Rectal smooth muscle tissue (tissue), 1 donor: ENCODE measurements around the gene GPBP1.
"Not testable (repeated sequence)": the region's sequence is repeated elsewhere in the genome, so short reads cannot be mapped to it uniquely, and the experiment has no call there.

Experiments
- H3K27ac ChIP-seq: one replicate; pipeline ENCODE4 v1.7.0; 2013; ENCODE audit warnings: low read depth, low read length, inconsistent platforms
- H3K27me3 ChIP-seq: one replicate; pipeline ENCODE4 v1.7.0; 2013; ENCODE audit warnings: low read length; ENCODE audit not compliant: control insufficient read depth, insufficient read depth
- H3K36me3 ChIP-seq: one replicate; pipeline ENCODE4 v1.7.0; 2013; ENCODE audit warnings: low read length; ENCODE audit not compliant: control insufficient read depth, insufficient read depth
- H3K4me1 ChIP-seq: one replicate; pipeline ENCODE4 v1.7.0; 2013; ENCODE audit warnings: low read length; ENCODE audit not compliant: control insufficient read depth, insufficient read depth
- H3K4me3 ChIP-seq: one replicate; pipeline ENCODE4 v1.7.0; 2013; ENCODE audit warnings: low read length
- H3K9ac ChIP-seq: one replicate; pipeline ENCODE4 v1.7.0; 2013; ENCODE audit warnings: low read length

The GPBP1 gene

DNA sequence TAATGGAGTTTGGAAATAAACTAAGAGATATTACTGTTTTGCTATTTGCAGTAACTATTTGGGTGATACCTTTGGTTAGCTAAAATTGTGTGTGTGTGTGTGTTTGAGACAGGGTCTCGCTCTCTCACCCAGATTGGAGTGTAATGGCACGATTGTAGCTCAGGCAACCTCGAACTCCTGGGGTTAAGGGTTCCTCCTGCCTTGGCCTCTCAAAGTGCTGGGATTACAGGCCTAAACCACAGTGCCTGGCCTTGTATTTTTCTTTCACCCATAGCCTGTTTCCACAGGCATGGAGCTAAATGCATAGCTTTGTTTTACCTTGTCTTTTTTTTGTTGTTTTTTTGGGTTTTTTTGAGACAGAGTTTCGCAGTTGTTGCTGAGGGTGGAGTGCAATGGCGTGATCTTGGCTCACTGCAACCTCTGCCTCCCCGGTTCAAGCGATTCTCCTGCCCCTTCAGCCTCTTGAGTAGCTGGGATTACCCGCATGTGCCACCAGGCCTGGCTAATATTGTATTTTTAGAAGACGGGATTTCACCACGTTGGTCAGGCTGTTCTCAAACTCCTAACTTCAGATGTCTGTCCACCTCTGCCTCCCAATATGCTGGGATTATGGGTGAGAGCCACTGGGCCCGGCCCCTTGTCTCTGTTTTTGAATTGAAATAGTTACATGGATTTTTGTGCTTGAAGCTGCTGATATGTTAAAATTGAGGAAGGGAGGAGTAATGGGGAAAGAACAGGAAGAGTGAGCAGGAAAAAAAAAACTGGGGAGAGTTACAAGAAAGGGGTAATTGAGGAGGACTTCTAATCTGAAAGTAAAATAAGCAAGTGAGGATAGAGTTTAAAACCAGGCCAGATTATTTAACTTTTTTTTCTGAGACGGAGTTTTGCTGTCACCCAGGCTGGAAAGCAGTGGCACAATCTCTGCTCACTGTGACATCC is 5.7 kb downstream of the GPBP1 start:
- H3K36me3 ChIP-seq: peaks cover 4% of the 10 kb centered on the region
- H3K27ac ChIP-seq: no peak overlapping the region
- peak overlapping the region; percentile 37 for H3K4me3 ChIP-seq
- peaks cover 3% of the 10 kb centered on the region for H3K4me1 ChIP-seq
- H3K27me3 ChIP-seq: no peaks in the 10 kb centered on the region
- peak overlapping the region; percentile 8 for H3K9ac ChIP-seq

- Histone ChIP-seq H3K27ac (no peak overlapping the region), H3K4me3 (no peak overlapping the region), H3K27me3 (no peaks in the 10 kb centered on the region), H3K36me3 (peaks cover 4% of the 10 kb centered on the region), H3K4me1 (peaks cover 3% of the 10 kb centered on the region), H3K9ac (no peak overlapping the region)
Measured at GRCh38 chr5:57181154-57181553, 7.3 kb downstream of the GPBP1 start.

DNA sequence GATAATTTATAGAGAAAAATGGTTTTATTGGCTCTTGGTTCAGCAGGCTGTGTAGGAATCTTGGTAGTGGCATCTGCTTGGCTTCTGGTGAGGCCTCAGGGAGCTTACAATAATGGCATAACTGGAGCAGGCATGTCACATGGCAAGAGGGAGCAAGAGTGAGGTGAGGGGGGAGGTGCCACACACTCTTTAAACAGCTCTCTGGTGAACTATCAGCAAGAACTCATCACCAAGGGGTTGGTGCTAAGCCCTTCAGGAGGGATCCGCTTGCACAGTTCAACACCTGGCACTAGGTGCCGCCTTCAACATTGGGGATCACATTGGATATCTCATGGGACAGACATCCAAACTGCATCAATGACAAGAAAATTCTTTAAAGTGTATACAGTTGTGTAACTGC is 10.5 kb downstream of the GPBP1 start:
- Histone ChIP-seq H3K4me3 (no peak overlapping the region), H3K36me3 (peaks cover 4% of the 10 kb centered on the region), H3K4me1 (peaks cover 1% of the 10 kb centered on the region), H3K27me3 (no peaks in the 10 kb centered on the region), H3K27ac (no peak overlapping the region), H3K9ac (no peak overlapping the region)

GRCh38 chr5:57185313-57185712 is 11.5 kb downstream of the GPBP1 start:
- no peaks in the 10 kb centered on the region for H3K4me1 ChIP-seq
- H3K4me3 ChIP-seq: no peak overlapping the region
- H3K27me3 ChIP-seq: no peaks in the 10 kb centered on the region
- peaks cover 4% of the 10 kb centered on the region for H3K36me3 ChIP-seq
- no peak overlapping the region for H3K27ac ChIP-seq
- H3K9ac ChIP-seq: no peak overlapping the region

DNA sequence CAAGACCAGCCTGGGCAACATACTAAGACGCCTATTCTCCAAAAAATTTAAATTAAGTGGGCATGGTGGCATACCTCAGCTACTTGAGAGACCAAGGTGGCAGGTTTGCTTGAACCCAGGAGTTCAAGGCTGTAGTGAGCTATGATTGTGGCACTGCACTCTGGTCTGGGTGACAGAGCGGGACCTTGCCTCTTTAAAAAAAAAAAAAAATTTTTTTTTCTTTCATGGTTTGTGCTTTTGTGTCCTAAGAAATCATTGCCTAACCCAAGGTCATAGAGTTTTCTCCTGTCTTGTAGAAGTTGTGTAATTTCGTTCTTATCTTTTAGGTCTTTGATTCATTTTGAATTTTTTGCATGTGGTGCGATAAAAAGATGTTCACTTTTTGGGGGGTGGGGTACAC is 12.3 kb downstream of the GPBP1 start:
- H3K4me1 ChIP-seq: no peaks in the 10 kb centered on the region
- H3K36me3 ChIP-seq: peaks cover 4% of the 10 kb centered on the region
- no peak overlapping the region for H3K27ac ChIP-seq
- H3K9ac ChIP-seq: no peak overlapping the region
- H3K4me3 ChIP-seq: no peak overlapping the region
- no peaks in the 10 kb centered on the region for H3K27me3 ChIP-seq

GRCh38 chr5:57187977-57188376 is 14.1 kb downstream of the GPBP1 start:
- H3K27ac ChIP-seq, H3K36me3 ChIP-seq, H3K9ac ChIP-seq, H3K4me3 ChIP-seq, H3K4me1 ChIP-seq, H3K27me3 ChIP-seq: not testable (repeated sequence)

DNA sequence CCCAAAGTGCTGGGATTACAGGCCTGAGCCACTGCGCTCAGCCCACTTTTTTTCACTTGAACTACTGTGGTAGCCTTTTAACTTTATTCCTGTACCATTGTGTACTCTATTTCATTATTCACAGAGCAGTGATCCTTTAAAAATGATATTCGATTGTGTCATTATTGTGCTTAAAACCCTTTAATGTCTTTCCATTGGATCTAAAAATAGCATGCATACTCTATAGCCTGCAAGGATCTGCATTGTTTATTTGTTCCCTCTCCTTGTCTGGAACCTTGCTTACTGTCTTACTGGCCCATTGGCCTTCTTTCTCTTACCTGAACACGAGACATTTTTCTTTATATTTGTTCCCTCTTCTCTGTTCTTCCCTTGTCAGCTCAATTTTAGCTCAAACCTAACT is 15.7 kb downstream of the GPBP1 start:
- no peak overlapping the region for H3K27ac ChIP-seq
- H3K9ac ChIP-seq: no peak overlapping the region
- no peaks in the 10 kb centered on the region for H3K36me3 ChIP-seq
- H3K27me3 ChIP-seq: no peaks in the 10 kb centered on the region
- H3K4me1 ChIP-seq: no peaks in the 10 kb centered on the region
- H3K4me3 ChIP-seq: no peak overlapping the region

- Histone ChIP-seq H3K4me3 (no peak overlapping the region), H3K36me3 (no peaks in the 10 kb centered on the region), H3K9ac (no peak overlapping the region), H3K27me3 (no peaks in the 10 kb centered on the region), H3K27ac (no peak overlapping the region), H3K4me1 (no peaks in the 10 kb centered on the region)
Measured at GRCh38 chr5:57190593-57190992, 16.7 kb downstream of the GPBP1 start.

DNA sequence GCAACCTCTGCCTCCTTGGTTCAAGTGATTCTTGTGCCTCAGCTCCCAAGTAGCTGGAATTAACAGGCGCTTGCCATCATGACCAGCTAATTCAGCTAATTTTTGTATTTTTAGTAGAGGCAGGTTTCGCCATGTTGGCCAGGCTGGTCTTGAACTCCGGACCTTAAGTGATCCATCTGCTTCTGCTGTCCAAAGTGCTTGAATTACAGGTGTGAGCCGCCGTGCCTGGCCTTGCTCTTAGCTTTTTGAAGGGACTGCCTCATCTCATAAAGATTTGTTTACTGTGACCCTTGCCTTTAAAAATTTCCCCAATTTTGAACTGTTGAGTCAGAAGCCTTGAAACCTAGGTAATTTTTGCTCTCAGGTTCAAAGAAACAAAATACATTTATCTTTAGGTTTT is 17.3 kb downstream of the GPBP1 start:
- Histone ChIP-seq H3K9ac (no peak overlapping the region), H3K4me1 (no peaks in the 10 kb centered on the region), H3K36me3 (no peaks in the 10 kb centered on the region), H3K27me3 (no peaks in the 10 kb centered on the region), H3K27ac (no peak overlapping the region), H3K4me3 (no peak overlapping the region)

- Histone ChIP-seq H3K9ac (no peak overlapping the region), H3K4me1 (no peaks in the 10 kb centered on the region), H3K27me3 (no peaks in the 10 kb centered on the region), H3K27ac (no peak overlapping the region), H3K4me3 (no peak overlapping the region), H3K36me3 (no peaks in the 10 kb centered on the region)
Measured at GRCh38 chr5:57191986-57192385, 18.1 kb downstream of the GPBP1 start.

DNA sequence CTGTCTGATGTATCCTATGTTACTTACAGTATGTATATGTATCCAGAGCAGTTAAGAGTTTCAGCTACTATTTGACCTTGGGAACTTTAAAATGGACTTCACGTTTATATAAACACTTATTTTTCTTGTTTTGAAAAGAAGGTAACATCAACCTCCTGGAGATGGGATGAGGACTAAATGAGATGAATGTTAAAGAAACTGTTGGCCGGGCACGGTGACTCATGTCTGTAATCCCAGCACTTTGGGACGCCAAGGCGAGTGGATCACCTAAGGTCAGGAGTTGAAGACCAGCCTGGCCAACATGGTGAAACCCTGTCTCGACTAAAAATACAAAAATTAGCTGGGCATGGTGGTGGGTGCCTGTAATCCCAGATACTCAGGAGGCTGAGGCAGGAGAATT is 19.0 kb downstream of the GPBP1 start:
- H3K9ac ChIP-seq, H3K27ac ChIP-seq, H3K4me1 ChIP-seq, H3K4me3 ChIP-seq, H3K27me3 ChIP-seq, H3K36me3 ChIP-seq: not testable (repeated sequence)

GRCh38 chr5:57193757-57194413 is 20.0 kb downstream of the GPBP1 start:
- Histone ChIP-seq H3K27ac (no peak overlapping the region), H3K36me3 (no peaks in the 10 kb centered on the region), H3K27me3 (no peaks in the 10 kb centered on the region), H3K4me3 (no peak overlapping the region), H3K9ac (no peak overlapping the region), H3K4me1 (no peaks in the 10 kb centered on the region)

DNA sequence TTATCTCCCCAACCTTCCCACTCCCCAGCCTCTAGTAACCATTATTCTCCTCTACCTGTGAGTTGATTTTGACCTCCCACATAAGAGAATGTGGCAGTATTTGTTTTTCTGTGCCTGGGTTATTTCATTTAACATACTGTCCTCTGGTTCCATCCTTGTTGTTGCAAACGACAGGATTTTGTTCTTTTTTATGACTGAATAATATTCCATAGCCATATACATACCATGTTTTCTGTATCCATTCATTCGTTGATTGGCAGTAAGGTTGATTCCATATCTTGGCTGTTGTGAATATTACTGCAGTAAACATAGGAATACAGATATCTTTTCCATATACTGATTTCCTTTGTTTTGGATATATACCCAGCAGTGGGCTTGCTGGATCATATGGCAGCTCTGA is 20.8 kb downstream of the GPBP1 start:
- H3K4me3 ChIP-seq: no peak overlapping the region
- H3K9ac ChIP-seq: no peak overlapping the region
- H3K27me3 ChIP-seq: no peaks in the 10 kb centered on the region
- H3K36me3 ChIP-seq: no peaks in the 10 kb centered on the region
- H3K27ac ChIP-seq: no peak overlapping the region
- H3K4me1 ChIP-seq: no peaks in the 10 kb centered on the region
